Nephron (organoid): ENCODE data around the gene VMAC.

Experiments
- H3K27ac Mint-ChIP-seq, 3 experiments: 2 replicates each; pipeline ENCODE4 v1.8.0; 2020; ENCODE audit warnings: mixed read lengths in 3 of 3, mild to moderate bottlenecking in 2 of 3, moderate library complexity in 1 of 3
- H3K27me3 Mint-ChIP-seq: 2 replicates; pipeline ENCODE4 v1.8.0; 2021; ENCODE audit warnings: low read depth, mild to moderate bottlenecking, moderate library complexity, mixed read lengths
- H3K36me3 Mint-ChIP-seq: 2 replicates; pipeline ENCODE4 v1.8.0; 2020; ENCODE audit warnings: low read depth, mixed read lengths
- H3K4me1 Mint-ChIP-seq: 2 replicates; pipeline ENCODE4 v1.8.0; 2020; ENCODE audit warnings: mixed read lengths
- H3K4me3 Mint-ChIP-seq, 3 experiments: 2 replicates each; pipeline ENCODE4 v1.8.0; 2020; ENCODE audit warnings: mild to moderate bottlenecking in 3 of 3, mixed read lengths in 3 of 3, moderate library complexity in 2 of 3
- H3K9me3 Mint-ChIP-seq: 2 replicates; pipeline ENCODE4 v1.8.0; 2020; ENCODE audit warnings: mixed read lengths
- TF ChIP-seq, protein P1 (sequence below), 3 experiments: fragments of 200-600 bp; sonication (generic); IDR thresholded peaks; one replicate each; pipeline ENCODE4 v1.5.0; 2021; ENCODE audit warnings: antibody characterized with exemption in 3 of 3; ENCODE audit not compliant: unreplicated experiment in 3 of 3

VMAC gene

DNA sequence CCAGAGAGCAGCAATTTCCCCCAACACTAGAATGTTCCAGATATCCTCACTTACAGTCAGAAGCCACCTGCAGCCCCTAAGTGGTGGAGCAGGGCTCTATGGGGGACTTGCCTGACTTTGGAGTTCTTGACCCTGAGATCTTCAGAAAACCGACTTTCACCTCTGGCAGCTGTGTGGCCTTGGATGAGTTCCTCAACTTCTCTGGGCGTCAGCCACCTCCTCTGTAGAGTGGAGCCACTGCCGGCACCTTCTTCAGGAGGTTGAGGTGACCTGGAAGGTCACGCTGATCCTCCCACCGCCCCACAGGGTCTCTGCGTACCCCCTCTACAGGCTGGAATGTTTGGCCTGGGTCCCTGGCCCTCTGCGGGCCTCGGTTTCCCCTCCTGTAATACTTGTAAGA lies 27.2 kb upstream of the VMAC start:
- H3K4me1 Mint-ChIP-seq, result peaks cover 26% of the 10 kb centered on the region
- no peak overlapping the region for H3K4me3 Mint-ChIP-seq
- H3K27me3 Mint-ChIP-seq, result peaks cover 7% of the 10 kb centered on the region
- H3K27ac Mint-ChIP-seq, result peak overlapping the region in 1 of 3 experiments; percentile 49
- H3K9me3 Mint-ChIP-seq, result no peaks in the 10 kb centered on the region
- no peaks in the 10 kb centered on the region for H3K36me3 Mint-ChIP-seq
- TF ChIP-seq, protein P1, sequence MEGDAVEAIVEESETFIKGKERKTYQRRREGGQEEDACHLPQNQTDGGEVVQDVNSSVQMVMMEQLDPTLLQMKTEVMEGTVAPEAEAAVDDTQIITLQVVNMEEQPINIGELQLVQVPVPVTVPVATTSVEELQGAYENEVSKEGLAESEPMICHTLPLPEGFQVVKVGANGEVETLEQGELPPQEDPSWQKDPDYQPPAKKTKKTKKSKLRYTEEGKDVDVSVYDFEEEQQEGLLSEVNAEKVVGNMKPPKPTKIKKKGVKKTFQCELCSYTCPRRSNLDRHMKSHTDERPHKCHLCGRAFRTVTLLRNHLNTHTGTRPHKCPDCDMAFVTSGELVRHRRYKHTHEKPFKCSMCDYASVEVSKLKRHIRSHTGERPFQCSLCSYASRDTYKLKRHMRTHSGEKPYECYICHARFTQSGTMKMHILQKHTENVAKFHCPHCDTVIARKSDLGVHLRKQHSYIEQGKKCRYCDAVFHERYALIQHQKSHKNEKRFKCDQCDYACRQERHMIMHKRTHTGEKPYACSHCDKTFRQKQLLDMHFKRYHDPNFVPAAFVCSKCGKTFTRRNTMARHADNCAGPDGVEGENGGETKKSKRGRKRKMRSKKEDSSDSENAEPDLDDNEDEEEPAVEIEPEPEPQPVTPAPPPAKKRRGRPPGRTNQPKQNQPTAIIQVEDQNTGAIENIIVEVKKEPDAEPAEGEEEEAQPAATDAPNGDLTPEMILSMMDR (IDR thresholded peaks at IDR 0.05; ENCODE audit: unreplicated experiment in 3 of 3), result no peak

DNA sequence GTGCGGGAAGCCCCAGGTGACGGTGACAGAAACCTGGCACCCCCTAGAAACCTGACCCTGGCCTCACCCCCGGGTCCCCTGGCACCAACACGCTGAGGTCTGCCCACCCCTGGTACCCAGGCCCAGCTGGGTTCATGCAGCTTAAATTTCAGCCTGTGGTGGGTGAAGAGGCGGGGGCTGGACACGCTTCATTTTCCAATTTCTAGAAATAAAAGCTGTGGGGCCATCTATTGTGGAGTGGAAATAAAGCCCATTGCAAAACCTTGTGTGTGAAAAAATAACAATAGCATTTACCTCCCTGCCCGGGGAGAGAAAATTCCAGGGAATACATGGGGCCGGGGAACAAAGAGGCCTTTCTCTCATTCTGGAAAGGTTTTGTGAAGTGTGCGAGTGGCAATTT lies 26.8 kb upstream of the VMAC start:
- H3K4me3 Mint-ChIP-seq, result peak overlapping the region in 1 of 3 experiments; percentile 32
- H3K9me3 Mint-ChIP-seq, result no peaks in the 10 kb centered on the region
- H3K4me1 Mint-ChIP-seq, result peaks cover 29% of the 10 kb centered on the region
- peaks cover 9% of the 10 kb centered on the region for H3K27me3 Mint-ChIP-seq
- H3K27ac Mint-ChIP-seq, result peak overlapping the region in 2 of 3 experiments; percentile 49 to 55
- H3K36me3 Mint-ChIP-seq, result no peaks in the 10 kb centered on the region
- TF ChIP-seq, protein P1 (IDR thresholded peaks at IDR 0.05; ENCODE audit: unreplicated experiment in 3 of 3), result no peak

- H3K27ac Mint-ChIP-seq, result peak overlapping the region in 2 of 3 experiments; percentile 64 to 88
- no peaks in the 10 kb centered on the region for H3K36me3 Mint-ChIP-seq
- peak overlapping the region in 1 of 3 experiments; percentile 23 for H3K4me3 Mint-ChIP-seq
- H3K9me3 Mint-ChIP-seq, result no peaks in the 10 kb centered on the region
- peaks cover 9% of the 10 kb centered on the region for H3K27me3 Mint-ChIP-seq
- H3K4me1 Mint-ChIP-seq, result peaks cover 36% of the 10 kb centered on the region
- TF ChIP-seq, protein P1 (IDR thresholded peaks at IDR 0.05; ENCODE audit: unreplicated experiment in 3 of 3), result no peak
These were observed 24.5 kb upstream of the VMAC start for GRCh38 chr19:5880196-5880595.

DNA sequence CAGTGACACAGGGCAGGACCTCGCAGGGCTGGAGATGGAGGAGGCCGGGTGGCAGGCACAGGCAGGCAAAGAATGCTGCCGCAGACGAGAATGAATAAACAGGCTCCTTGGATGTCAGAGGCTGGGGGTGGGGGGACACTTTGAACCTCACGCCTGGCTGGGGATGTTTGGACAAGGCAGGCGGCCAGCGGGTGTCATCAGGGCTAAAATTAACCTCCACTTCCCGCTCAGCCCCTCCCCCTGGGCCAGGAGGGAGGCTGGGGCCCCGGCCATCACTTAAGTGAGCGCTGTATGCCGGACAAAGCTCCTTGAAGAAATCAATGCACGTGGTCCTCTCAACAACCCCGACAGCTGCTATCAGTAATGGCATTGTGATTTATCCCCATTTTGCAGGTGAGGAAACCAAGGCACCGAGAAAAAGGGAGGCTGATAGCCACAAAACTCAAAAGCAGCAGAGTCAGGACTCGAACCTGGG lies 24.0 kb upstream of the VMAC start:
- H3K36me3 Mint-ChIP-seq, result no peaks in the 10 kb centered on the region
- peak overlapping the region in 1 of 3 experiments; percentile 21 for H3K4me3 Mint-ChIP-seq
- H3K27me3 Mint-ChIP-seq, result peaks cover 9% of the 10 kb centered on the region
- H3K4me1 Mint-ChIP-seq, result peaks cover 40% of the 10 kb centered on the region
- H3K9me3 Mint-ChIP-seq, result no peaks in the 10 kb centered on the region
- H3K27ac Mint-ChIP-seq, result peak overlapping the region in 2 of 3 experiments; percentile 64 to 88
- TF ChIP-seq, protein P1 (IDR thresholded peaks at IDR 0.05; ENCODE audit: unreplicated experiment in 3 of 3), result no peak

DNA sequence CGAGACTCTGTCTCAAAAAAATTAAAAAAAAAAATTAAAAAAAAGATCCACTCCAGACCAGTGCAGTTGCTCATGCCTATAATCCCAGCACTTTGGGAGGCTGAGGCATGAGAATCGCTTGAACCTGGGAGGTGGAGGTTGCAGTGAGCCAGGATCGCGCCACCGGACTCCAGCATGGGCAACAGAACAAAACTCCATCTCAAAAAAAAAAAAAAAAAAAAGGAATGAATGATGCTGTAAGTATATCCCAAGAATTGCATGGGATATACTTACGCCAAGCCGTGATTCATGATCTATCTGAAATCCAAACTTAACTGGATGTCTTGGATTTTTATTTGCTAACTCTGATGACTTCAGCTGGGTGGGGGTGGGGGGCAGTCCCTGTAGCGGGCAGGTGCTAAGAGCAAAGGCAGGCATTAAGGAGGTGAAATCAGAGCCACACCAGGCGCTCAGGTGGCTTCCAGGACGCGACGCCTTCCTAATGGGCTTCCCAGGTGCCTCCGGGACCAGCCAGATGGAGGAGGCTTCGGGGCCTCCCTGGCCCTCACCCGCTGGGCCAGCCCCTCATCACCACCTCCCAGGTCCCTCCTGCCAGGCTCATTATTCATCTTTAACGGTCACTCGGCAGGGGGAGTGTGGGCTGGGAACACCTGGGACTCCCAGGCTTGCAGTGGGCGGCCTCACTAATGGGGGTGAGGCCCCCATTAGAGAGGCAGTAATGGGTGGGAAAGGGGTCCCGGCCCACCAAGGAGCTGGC lies 23.0 kb upstream of the VMAC start:
- Mint-ChIP-seq H3K9me3 (no peaks in the 10 kb centered on the region), H3K36me3 (no peaks in the 10 kb centered on the region), H3K27ac (peak overlapping the region in 1 of 3 experiments; percentile 48), H3K27me3 (peaks cover 4% of the 10 kb centered on the region), H3K4me3 (no peak overlapping the region), H3K4me1 (peaks cover 35% of the 10 kb centered on the region)
- TF ChIP-seq, protein P1 (IDR thresholded peaks at IDR 0.05; ENCODE audit: unreplicated experiment in 3 of 3), result no peak
